GM19455 (cell line): ENCODE data around the gene LAMC2.

Experiments
- ATAC-seq: cut with Tn5 transposase; IDR thresholded peaks from one replicate; pipeline ENCODE4 v1.9.1; 2021; ENCODE audit not compliant: unreplicated experiment

Gene LAMC2

GRCh38 chr1:183168308-183168707, 17.8 kb upstream of the LAMC2 start:
- ATAC-seq: no peak

DNA sequence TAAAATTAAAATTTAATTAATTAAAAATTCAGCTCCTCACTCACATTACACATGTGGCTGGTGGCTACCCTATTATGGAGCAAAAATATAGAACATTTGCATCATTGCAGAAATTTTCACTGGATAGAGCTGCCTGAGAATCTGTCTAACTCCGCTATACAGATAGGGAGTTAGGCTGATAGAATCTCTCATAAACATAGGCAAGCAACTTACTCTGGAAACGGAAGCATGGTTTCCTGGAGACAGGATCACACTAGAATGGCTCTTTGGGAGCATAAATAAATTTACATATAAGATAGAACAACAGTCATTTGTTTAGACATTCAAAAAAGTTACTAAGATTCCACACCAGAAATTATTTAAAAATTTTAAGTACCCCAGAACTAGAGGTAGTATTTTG, 12.2 kb upstream of the LAMC2 start:
- no peak for ATAC-seq

DNA sequence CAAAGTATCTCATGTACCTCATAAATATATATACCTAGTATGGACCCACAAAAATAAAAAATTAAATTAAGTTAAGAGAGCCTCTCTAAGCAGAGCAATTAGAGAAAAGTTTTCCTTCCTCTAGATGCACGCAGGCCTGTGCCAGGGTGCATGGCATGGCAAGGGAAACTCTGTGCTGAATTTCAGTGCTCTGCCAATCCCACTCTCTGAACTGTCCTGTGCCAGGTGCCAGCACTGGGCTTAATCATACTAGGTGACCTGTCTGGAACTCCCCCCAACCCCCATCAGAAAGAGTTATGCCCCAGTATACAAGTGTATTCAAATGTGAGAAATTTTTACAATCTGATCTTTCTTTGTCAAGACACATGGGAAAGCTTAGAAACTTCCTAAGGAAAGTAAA, 10.4 kb upstream of the LAMC2 start:
- no peak for ATAC-seq

- ATAC-seq: no peak
Observed at GRCh38 chr1:183178545-183178944, 7.5 kb upstream of the LAMC2 start.

DNA sequence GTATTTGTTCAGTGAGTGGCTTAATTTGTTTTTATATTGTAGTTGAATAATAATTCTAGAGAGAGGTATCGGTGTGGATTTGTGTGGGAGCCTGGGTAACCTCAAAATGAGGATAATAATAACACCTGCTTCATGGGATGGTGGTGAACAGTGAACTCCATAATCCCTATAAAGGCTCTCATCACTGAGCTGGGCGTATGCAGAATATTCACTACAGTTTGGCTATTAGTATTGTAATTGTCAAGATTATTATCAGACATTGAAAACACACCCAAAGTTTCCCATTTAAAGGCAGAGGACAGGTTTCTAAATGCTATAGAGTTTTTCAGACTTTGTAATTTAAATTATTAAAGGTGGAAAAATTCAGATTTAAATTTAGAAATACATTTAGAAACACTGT, 7.0 kb upstream of the LAMC2 start:
- no peak for ATAC-seq

DNA sequence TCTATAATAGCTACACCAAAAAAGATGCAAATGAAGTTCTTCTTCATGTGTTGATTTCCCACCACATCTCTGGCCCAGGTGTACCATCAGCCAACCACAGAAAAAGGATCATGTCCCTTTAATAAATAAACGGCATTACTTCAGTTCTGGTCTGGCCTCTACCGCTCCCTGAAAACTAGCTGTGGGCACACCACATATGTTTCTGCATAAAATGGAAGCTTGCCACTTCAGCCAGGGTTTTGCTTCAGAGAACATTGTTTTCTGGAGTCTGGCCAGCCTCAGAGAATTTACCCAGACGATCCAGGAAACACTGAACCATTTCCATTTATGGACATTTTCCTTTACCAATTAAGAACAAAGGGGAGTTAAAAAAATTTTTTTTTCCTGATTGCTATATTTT, 5.8 kb upstream of the LAMC2 start:
- ATAC-seq: no peak

GRCh38 chr1:183180634-183181056, 5.4 kb upstream of the LAMC2 start:
- ATAC-seq: no peak

- no peak for ATAC-seq
Observed at GRCh38 chr1:183186841-183187240, 777 bp downstream of the LAMC2 start.

- ATAC-seq: no peak
Observed at GRCh38 chr1:183188240-183188639, 2.2 kb downstream of the LAMC2 start.

GRCh38 chr1:183191833-183192232, 5.8 kb downstream of the LAMC2 start:
- ATAC-seq: no peak

- no peak for ATAC-seq
Observed at GRCh38 chr1:183193963-183194525, 8.0 kb downstream of the LAMC2 start.

DNA sequence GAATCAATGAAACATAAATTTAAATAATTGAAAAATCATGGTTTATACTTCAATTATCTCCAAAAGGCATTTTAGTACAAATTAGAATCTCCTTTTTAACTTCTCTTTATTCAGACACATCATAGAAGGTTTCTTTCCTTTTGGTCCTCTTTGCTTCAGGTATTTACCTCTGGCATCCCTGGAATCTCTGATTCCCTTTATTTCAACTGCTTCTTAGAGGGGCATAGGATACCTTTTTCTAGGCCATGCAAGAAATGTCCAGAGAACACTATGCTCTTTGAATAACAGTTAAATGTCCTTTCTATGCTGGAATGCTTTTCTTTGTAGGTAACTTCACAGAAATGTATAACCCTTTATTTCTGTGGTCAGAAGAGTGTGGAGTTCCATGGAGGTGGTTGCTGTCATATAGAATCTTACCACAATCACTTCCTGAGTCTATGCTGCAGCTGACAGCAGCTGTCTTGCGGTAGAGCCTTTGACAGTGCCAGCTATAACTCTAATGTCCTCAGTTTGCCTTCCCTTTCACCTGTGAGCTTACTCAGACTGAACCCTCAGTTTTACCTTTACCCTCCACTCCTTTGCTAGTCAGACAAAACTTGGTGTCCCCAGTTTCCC, 8.6 kb downstream of the LAMC2 start:
- ATAC-seq: peak; percentile 91

- ATAC-seq: peak; percentile 47
Observed at GRCh38 chr1:183195142-183195574, 9.1 kb downstream of the LAMC2 start.

DNA sequence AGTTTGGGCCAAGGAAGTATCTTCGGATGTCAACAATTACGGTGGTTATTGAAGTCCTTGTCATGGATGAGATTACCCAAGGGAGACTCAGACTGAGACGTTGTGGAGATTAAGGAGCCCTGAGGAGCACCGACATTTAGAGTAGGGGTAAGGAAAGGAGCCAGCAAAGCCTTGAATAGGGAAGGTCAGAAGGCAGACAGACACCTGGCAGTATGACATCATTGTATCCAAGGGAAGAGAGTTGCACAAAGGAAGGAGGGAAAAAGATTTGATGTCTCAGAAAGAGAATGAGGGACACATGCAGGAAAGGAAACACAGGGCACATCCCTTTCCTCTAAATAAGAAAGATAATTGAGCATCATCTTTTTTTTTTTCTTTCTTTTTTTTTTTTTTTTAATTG, 11.7 kb downstream of the LAMC2 start:
- ATAC-seq: no peak

GRCh38 chr1:183198463-183198862, 12.4 kb downstream of the LAMC2 start:
- ATAC-seq: no peak

- no peak for ATAC-seq
Observed at GRCh38 chr1:183199304-183199703, 13.2 kb downstream of the LAMC2 start.

- no peak for ATAC-seq
Observed at GRCh38 chr1:183200451-183200850, 14.4 kb downstream of the LAMC2 start.

GRCh38 chr1:183203094-183203493, 17.0 kb downstream of the LAMC2 start:
- ATAC-seq: no peak

- ATAC-seq: no peak
Observed at GRCh38 chr1:183205196-183205781, 19.2 kb downstream of the LAMC2 start.

DNA sequence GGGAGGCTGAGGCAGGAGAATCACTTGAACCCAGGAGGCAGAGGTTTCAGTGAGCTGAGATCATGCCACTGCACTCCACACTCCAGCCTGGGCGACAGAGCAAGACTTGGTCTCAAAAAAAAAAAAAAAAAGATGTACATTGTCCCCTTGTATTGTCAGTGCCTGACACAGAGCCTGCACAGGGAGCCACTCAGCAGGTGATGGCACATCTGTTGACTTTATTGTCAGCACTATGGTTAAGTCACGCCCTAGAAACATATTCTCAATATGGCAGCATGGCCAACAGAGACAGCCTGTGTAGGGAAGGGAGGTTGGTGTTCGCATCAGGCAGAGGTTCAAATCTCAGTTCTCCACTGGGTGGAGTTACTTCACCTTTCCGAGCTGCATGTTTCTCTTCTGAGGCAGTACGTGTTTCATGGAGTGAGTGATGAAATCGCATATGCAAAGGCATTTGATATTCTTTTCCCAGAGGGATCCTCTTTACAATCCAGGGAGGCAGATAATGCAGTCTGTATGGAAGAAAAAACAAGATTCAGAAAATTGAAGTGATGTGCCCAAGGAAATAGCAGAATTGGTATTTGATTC, 20.6 kb downstream of the LAMC2 start:
- no peak for ATAC-seq

GRCh38 chr1:183209533-183210158, 23.6 kb downstream of the LAMC2 start:
- no peak for ATAC-seq

GRCh38 chr1:183210681-183211080, 24.6 kb downstream of the LAMC2 start:
- ATAC-seq: no peak
